B cell (primary cell): ENCODE measurements around the gene DCTD. TPM values are rescaled to one million over a fixed set of nuclear protein-coding genes. Genes with fewer than 3 reads are reported as not detected.

Source experiments
- ATAC-seq: fragments of 200-7000 bp; cut with Tn5 transposase; one replicate; pipeline ENCODE4 v1.10.0; 2021; ENCODE audit warnings: low read depth, mild to moderate bottlenecking, moderate number of reproducible peaks, moderate library complexity
- CTCF ChIA-PET: fragments of 350-600 bp; sonication (Branson Sonifier 250); formaldehyde crosslinking; loops from one replicate; lab custom pipeline; 2021; ENCODE audit warnings: antibody characterized with exemption, inconsistent platforms; lab: Charles Lee
- POLR2A ChIA-PET: fragments of 350-600 bp; sonication (Branson Sonifier 250); formaldehyde crosslinking; loops from one replicate; lab custom pipeline; 2021; ENCODE audit warnings: antibody characterized with exemption; lab: Charles Lee
- DNase-seq: peaks from one replicate; pipeline ENCODE4 v3.0.0; 2013
- H2AFZ ChIP-seq: 2 replicates; pipeline ENCODE4 v1.6.1; 2012; ENCODE audit warnings: mild to moderate bottlenecking, low read depth, low read length; ENCODE audit not compliant: insufficient read depth, poor library complexity, severe bottlenecking
- H3K27ac ChIP-seq, 2 donors: 1 replicate in 1 of 2; 2 replicates in 1 of 2; pipeline ENCODE4 v1.5.1; 2012 to 2013; ENCODE audit warnings: low read length in 2 of 2, mild to moderate bottlenecking in 2 of 2, moderate library complexity in 1 of 2
- H3K27me3 ChIP-seq, 4 experiments: fragments of 200-600 bp in 1 of 4; sonication (generic) in 1 of 4; replicated peaks in 1 of 4; 1 replicate in 2 of 4; 2 replicates in 2 of 4; pipeline versions ENCODE4 v1.6.1 to v1.7.0; 2013 to 2016; ENCODE audit warnings: low read length in 3 of 4, mild to moderate bottlenecking in 2 of 4, mixed read lengths in 1 of 4, moderate library complexity in 1 of 4; ENCODE audit not compliant: insufficient read depth in 4 of 4, control insufficient read depth in 3 of 4; ENCODE audit errors: control extremely low read depth in 1 of 4
- H3K36me3 ChIP-seq, 2 experiments: replicated peaks in 1 of 2; 1 replicate in 1 of 2; 2 replicates in 1 of 2; pipeline versions ENCODE4 v1.6.1 to v1.7.1; 2013; ENCODE audit warnings: low read length in 1 of 2; ENCODE audit not compliant: insufficient read depth in 2 of 2, control insufficient read depth in 1 of 2; ENCODE audit errors: control extremely low read depth in 1 of 2, extremely low read depth in 1 of 2
- H3K4me1 ChIP-seq, 2 donors: fragments of 200-600 bp in 1 of 2; sonication (generic) in 1 of 2; 1 replicate in 1 of 2; 2 replicates in 1 of 2; pipeline versions ENCODE4 v1.5.1 to v1.6.1; 2013 to 2017; ENCODE audit warnings: low read length in 2 of 2; ENCODE audit not compliant: control insufficient read depth in 2 of 2, insufficient read depth in 2 of 2
- H3K4me2 ChIP-seq: replicated peaks from 2 replicates; pipeline ENCODE3; 2012; ENCODE audit warnings: mild to moderate bottlenecking, low read depth, low read length; ENCODE audit not compliant: poor library complexity, severe bottlenecking
- H3K4me3 ChIP-seq, 5 experiments: fragments of 200-600 bp in 1 of 5; sonication (generic) in 1 of 5; 1 replicate in 3 of 5; 2 replicates in 2 of 5; pipeline versions ENCODE4 v1.5.1 to v1.7.0; 2011 to 2016; ENCODE audit warnings: low read length in 4 of 5, mild to moderate bottlenecking in 4 of 5, low read depth in 2 of 5, control low read depth in 1 of 5, moderate library complexity in 1 of 5; ENCODE audit not compliant: insufficient read depth in 1 of 5; ENCODE audit errors: control extremely low read depth in 1 of 5, extremely low read depth in 1 of 5
- H3K79me2 ChIP-seq: fragments of 200-600 bp; sonication (generic); one replicate; pipeline ENCODE4 v1.6.0; 2016; ENCODE audit warnings: low read length; ENCODE audit not compliant: control insufficient read depth, insufficient read depth
- H3K9ac ChIP-seq: fragments of 200-600 bp; sonication (generic); 2 replicates; pipeline ENCODE4 v1.6.1; 2017; ENCODE audit warnings: mild to moderate bottlenecking, low read length, moderate library complexity
- H3K9me3 ChIP-seq, 3 donors: one replicate each; pipeline versions ENCODE4 v1.6.1 to v1.7.1; 2013; ENCODE audit warnings: low read length in 2 of 3; ENCODE audit not compliant: control insufficient read depth in 2 of 3, insufficient read depth in 1 of 3; ENCODE audit errors: control extremely low read depth in 1 of 3
- H4K20me1 ChIP-seq: 2 replicates; pipeline ENCODE4 v1.6.0; 2012; ENCODE audit warnings: mild to moderate bottlenecking, low read length; ENCODE audit not compliant: insufficient read depth, control insufficient read depth, poor library complexity, severe bottlenecking
- H3K27ac Mint-ChIP-seq: one replicate; pipeline ENCODE4 v1.8.0; 2021; ENCODE audit warnings: mixed read lengths
- H3K27me3 Mint-ChIP-seq: one replicate; pipeline ENCODE4 v1.8.0; 2021; ENCODE audit warnings: mixed read lengths
- H3K4me1 Mint-ChIP-seq: one replicate; pipeline ENCODE4 v1.8.0; 2021; ENCODE audit warnings: mixed read lengths
- H3K4me3 Mint-ChIP-seq: one replicate; pipeline ENCODE4 v1.8.0; 2021; ENCODE audit warnings: mixed read lengths
- H3K9me3 Mint-ChIP-seq: one replicate; pipeline ENCODE4 v1.8.0; 2022; ENCODE audit warnings: mixed read lengths; ENCODE audit not compliant: insufficient read depth
- EZH2 ChIP-seq: IDR thresholded peaks from 2 replicates; pipeline ENCODE4 v1.6.1; 2012; ENCODE audit warnings: borderline replicate concordance, low read depth, mild to moderate bottlenecking, moderate library complexity, low read length; ENCODE audit not compliant: insufficient read depth, poor library complexity, severe bottlenecking
- WGBS: methylation state at CpG from one replicate; pipeline ENCODE4 v1.1.5; 2013; ENCODE audit warnings: missing lambda C conversion rate; ENCODE audit not compliant: insufficient coverage; 5-methylcytosine and 5-hydroxymethylcytosine counted together
- intact Hi-C: fragments of 100-400 bp; cut with micrococcal nuclease; formaldehyde crosslinking; loops from one replicate; pipeline ENCODE4 v1.10.0; 2022
- polyA plus RNA-seq: library from polyadenylated mRNA; depleted of rRNA; stranded (reverse); fragments of >200 nt; gene quantifications from 2 replicates; pipeline ENCODE4 v1.2.3, GENCODE V29; 2012
- total RNA-seq, 2 donors: library from RNA; stranded (reverse); fragments of 120-200 nt in 1 of 2; gene quantifications; 1 replicate in 1 of 2; 2 replicates in 1 of 2; pipeline versions ENCODE4 v1.2.3 to v1.2.4, GENCODE V29; 2013 to 2022
- TF ChIP-seq, protein P1 (sequence below): fragments of 200-600 bp; IDR thresholded peaks from one replicate; pipeline ENCODE4 v1.8.0; 2022; ENCODE audit warnings: antibody characterized with exemption, mild to moderate bottlenecking

Gene DCTD
- total and polyA plus RNA-seq, 2 donors (not counting 1 experiment from before 2014, with no cell fraction given): 61.0 to 75.8 TPM

DNA sequence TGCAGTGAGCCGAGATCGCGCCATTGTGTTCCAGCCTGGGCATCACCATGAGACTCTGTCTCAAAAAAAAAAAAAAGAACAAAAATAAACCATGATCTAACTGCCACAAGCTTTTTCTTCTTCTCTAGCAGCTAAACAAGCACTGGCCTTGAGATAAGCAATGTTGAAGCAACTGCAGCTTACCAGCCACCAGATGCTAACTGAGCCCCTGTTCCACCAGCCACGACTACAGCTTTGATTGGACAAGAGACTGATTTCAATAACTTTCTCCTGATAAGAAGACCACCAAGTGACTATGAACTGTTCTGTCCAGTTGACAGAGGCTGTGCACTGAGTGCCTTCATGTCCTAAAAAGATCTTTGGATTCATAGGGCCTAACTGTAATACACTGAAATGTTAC, 58.5 kb downstream of the DCTD start:
- DNase-seq (no peak), ATAC-seq (no peak)
- Histone ChIP-seq H3K79me2 (no peaks in the 10 kb centered on the region), H3K9me3 (peaks cover 0 to 34% (median 2%) of the 10 kb centered on the region in 3 donors), H3K4me2 (no peak overlapping the region), H3K4me1 (no peaks in the 10 kb centered on the region), H3K9ac (no peak overlapping the region), H3K27me3 (peaks cover 0 to 16% (median 5%) of the 10 kb centered on the region in 4 experiments), H3K36me3 (no peaks in the 10 kb centered on the region), H3K27ac (no peak overlapping the region), H3K4me3 (no peak overlapping the region), H2AFZ (no peak overlapping the region), H4K20me1 (no peaks in the 10 kb centered on the region)
- TF ChIP-seq, protein P1, sequence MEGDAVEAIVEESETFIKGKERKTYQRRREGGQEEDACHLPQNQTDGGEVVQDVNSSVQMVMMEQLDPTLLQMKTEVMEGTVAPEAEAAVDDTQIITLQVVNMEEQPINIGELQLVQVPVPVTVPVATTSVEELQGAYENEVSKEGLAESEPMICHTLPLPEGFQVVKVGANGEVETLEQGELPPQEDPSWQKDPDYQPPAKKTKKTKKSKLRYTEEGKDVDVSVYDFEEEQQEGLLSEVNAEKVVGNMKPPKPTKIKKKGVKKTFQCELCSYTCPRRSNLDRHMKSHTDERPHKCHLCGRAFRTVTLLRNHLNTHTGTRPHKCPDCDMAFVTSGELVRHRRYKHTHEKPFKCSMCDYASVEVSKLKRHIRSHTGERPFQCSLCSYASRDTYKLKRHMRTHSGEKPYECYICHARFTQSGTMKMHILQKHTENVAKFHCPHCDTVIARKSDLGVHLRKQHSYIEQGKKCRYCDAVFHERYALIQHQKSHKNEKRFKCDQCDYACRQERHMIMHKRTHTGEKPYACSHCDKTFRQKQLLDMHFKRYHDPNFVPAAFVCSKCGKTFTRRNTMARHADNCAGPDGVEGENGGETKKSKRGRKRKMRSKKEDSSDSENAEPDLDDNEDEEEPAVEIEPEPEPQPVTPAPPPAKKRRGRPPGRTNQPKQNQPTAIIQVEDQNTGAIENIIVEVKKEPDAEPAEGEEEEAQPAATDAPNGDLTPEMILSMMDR: no peak
- TF ChIP-seq EZH2: no peak
- peaks cover 11% of the 10 kb centered on the region for H3K9me3 Mint-ChIP-seq
- H3K27me3 Mint-ChIP-seq: peaks cover 19% of the 10 kb centered on the region
- POLR2A ChIA-PET: interaction anchor here (0.7 kb wide), 1 partner anchor 333 kb away, joined by 3 read pairs; no protein-coding TSS in a partner anchor
- intact Hi-C loops: no loop called here
- CTCF ChIA-PET: no interaction called here
- no peak overlapping the region for H3K27ac Mint-ChIP-seq
- no peaks in the 10 kb centered on the region for H3K4me1 Mint-ChIP-seq
- H3K4me3 Mint-ChIP-seq: no peak overlapping the region
- 82% methylated on average over 1 of the region's 4 CpGs for WGBS

DNA sequence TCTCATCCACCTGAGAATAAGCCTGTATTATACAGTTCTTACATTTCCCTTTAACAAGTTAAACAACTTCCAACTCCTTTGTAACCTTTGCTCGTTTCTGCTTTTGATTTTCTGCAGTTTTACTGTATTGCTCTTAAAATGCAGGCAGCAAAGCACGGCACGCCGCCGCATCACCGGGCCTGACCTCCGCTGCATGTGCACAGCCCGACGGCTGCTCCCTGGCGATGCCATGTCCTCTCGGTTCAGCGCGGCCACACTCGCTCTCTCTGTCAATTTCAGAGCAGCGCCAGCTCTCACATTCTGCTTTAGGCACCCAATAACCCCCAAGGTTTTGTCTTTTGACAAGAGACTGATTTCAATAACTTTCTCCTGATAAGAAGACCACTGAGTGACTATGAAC, 60.3 kb downstream of the DCTD start:
- Mint-ChIP-seq H3K27ac (no peak overlapping the region), H3K9me3 (peaks cover 19% of the 10 kb centered on the region), H3K4me3 (no peak overlapping the region), H3K27me3 (peaks cover 13% of the 10 kb centered on the region), H3K4me1 (no peaks in the 10 kb centered on the region)
- no peak for ATAC-seq
- CTCF ChIA-PET: no interaction called here
- Histone ChIP-seq H3K27ac (no peak overlapping the region), H4K20me1 (no peaks in the 10 kb centered on the region), H3K4me3 (no peak overlapping the region), H3K79me2 (no peaks in the 10 kb centered on the region), H3K4me2 (no peak overlapping the region), H3K27me3 (peaks cover 0 to 11% (median 4%) of the 10 kb centered on the region in 4 experiments), H3K36me3 (no peaks in the 10 kb centered on the region), H3K9me3 (peaks cover 0 to 43% (median 6%) of the 10 kb centered on the region in 3 donors), H3K9ac (no peak overlapping the region), H2AFZ (no peak overlapping the region), H3K4me1 (no peaks in the 10 kb centered on the region)
- no peak for DNase-seq
- TF ChIP-seq, protein P1: no peak
- no peak for TF ChIP-seq EZH2
- WGBS: 97% methylated on average over 15 of the region's 15 CpGs
- POLR2A ChIA-PET: no interaction called here
- intact Hi-C loops: no loop called here
